Amniotic epithelial cell (primary cell): ENCODE measurements around the gene KANSL1.
A peak's percentile ranks its signal among the peaks of the same experiment; 100 is the strongest.

Experiments
- DNase-seq: peaks from one replicate; pipeline ENCODE4 v3.0.0-alpha.2; 2010; ENCODE audit warnings: low read depth

Gene KANSL1

GRCh38 chr17:46039592-46040186, 153.5 kb downstream of the KANSL1 start:
- DNase-seq: no peak

GRCh38 chr17:46038937-46039336, 154.3 kb downstream of the KANSL1 start:
- DNase-seq: no peak

GRCh38 chr17:46038414-46038813, 154.8 kb downstream of the KANSL1 start:
- DNase-seq: no peak

DNA sequence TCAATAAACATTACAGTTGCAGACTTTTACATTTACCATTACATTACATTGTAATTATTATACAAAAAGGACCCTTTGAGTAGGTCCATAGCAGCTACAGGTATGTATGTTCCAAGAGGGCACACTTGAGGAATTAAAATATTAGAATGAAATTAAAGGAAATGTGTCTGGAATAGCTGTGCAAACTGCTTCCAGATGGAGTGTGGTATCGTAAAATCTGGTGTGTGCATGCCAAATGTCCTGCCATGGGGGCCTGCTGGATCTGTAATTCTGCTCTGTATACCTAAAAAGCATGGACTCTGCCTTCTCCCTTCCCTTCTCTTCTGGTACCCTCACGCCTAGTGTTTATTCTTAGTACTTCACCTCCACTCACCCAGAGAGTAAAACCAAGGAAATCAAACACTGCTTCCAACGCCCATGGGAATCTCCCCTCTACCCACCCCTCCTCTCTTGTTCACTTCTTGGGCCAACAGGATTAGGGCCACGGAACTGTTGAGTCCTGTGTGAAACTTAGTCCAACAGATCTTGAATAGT, 155.4 kb downstream of the KANSL1 start:
- DNase-seq: no peak

GRCh38 chr17:46036491-46036890, 156.7 kb downstream of the KANSL1 start:
- no peak for DNase-seq

DNA sequence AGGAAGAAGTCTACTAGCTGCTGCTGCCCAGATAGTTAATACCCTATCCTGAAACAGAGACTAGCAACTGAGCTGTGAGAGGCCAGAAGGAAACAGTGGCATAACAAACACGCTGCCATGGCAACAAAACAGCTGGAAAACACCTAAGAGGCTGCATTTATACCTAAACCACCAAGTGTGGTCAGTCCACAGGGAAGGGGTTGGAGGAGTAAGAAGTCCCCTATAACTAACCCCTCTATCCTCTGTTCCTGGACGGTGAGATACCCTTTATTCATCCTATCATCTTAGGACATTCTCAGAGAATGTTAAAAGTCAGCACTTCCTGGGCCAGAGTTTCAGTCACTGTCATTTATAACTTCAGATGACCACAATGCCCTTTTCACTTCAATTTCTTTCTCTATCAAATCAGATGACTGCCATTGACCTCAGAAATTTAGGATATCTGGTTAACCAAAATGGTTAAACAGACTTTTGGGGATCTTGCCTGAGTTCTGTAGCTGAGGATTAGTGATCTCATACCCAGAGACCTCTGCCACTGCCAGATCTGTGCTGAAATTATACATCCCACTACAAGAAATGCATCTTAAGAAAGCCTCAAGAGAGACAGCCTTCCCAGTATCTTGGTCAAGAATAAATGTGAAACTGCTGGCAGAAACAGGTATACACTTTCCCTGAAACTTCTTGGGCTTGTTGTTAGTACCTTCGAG, 158.0 kb downstream of the KANSL1 start:
- DNase-seq: peak; percentile 19

- DNase-seq: no peak
Measured at GRCh38 chr17:46033392-46033791, 159.8 kb downstream of the KANSL1 start.

DNA sequence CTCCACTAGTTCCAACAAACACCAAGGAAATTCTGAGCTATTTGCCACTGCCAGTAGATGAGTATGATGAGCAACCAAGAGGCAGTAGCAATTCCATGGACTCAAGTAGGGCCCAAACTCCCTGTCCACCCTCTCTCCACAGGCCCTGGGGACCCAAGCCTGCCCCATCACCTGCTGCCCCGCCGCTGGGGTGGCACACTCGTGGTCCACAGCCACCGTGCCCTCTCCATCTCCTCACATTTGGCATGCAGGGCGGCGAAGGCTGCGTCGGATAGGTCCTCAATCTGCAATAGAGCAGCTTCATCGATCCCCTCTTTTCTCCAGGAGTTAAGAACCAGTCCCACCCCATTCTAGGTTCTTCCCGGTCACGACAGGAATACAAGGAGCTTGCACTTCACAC, 160.3 kb downstream of the KANSL1 start:
- DNase-seq: no peak

- DNase-seq: no peak
Measured at GRCh38 chr17:46031920-46032319, 161.3 kb downstream of the KANSL1 start.

DNA sequence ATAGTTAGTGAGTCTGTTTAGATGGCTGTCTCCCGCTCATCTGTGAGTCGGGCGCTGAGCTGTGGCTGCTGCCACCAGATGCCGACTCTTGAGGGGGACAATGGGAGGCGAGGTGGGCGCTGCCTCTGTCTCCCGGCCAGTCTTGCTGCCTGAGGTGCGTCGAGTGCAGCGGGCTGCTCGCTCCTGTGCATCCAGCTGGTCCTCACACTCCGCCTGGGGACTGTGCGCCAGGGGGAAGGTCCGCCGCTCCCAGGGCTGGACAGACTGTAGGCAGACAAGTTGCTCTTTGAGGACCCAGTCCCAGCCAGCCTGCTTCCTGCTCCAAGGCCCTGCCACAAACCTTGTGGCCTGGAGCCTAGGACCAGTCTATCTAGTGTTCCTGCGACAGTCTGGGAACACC, 161.8 kb downstream of the KANSL1 start:
- DNase-seq: no peak

DNA sequence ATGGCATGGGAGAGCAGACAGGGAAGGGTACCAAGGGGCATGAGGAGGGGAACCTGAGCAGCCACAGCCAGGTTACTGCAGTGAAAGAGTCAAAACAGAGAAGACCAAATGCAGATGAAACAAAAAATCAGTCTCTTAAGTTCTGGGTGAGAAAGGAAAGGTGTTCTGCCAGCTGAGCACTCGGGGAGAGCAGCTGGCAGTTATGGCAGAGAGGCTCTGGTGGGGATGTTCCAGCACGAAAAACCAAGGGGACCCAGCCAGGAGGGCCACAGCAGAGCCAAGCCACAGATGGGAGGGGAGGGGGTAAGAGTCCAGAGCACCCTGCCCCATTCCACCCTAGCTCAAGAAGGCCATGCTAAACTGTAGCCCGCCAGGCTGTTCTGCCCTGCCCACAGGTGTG, 162.5 kb downstream of the KANSL1 start:
- DNase-seq: no peak

GRCh38 chr17:46029627-46030026, 163.6 kb downstream of the KANSL1 start:
- no peak for DNase-seq

- DNase-seq: peak; percentile 13
Measured at GRCh38 chr17:46028981-46029565, 164.2 kb downstream of the KANSL1 start.

- no peak for DNase-seq
Measured at GRCh38 chr17:46028374-46028773, 164.9 kb downstream of the KANSL1 start.

GRCh38 chr17:46027976-46028325, 165.3 kb downstream of the KANSL1 start:
- no peak for DNase-seq

DNA sequence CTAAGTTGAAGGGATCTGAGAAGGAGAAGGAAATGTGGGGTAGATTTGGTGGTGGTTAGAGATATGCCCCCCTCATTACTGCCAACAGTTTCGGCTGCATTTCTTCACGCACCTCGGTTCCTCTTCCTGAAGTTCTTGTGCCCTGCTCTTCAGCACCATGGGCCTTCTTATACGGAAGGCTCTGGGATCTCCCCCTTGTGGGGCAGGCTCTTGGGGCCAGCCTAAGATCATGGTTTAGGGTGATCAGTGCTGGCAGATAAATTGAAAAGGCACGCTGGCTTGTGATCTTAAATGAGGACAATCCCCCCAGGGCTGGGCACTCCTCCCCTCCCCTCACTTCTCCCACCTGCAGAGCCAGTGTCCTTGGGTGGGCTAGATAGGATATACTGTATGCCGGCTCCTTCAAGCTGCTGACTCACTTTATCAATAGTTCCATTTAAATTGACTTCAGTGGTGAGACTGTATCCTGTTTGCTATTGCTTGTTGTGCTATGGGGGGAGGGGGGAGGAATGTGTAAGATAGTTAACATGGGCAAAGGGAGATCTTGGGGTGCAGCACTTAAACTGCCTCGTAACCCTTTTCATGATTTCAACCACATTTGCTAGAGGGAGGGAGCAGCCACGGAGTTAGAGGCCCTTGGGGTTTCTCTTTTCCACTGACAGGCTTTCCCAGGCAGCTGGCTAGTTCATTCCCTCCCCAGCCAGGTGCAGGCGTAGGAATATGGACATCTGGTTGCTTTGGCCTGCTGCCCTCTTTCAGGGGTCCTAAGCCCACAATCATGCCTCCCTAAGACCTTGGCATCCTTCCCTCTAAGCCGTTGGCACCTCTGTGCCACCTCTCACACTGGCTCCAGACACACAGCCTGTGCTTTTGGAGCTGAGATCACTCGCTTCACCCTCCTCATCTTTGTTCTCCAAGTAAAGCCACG, 165.9 kb downstream of the KANSL1 start:
- DNase-seq: no peak

DNA sequence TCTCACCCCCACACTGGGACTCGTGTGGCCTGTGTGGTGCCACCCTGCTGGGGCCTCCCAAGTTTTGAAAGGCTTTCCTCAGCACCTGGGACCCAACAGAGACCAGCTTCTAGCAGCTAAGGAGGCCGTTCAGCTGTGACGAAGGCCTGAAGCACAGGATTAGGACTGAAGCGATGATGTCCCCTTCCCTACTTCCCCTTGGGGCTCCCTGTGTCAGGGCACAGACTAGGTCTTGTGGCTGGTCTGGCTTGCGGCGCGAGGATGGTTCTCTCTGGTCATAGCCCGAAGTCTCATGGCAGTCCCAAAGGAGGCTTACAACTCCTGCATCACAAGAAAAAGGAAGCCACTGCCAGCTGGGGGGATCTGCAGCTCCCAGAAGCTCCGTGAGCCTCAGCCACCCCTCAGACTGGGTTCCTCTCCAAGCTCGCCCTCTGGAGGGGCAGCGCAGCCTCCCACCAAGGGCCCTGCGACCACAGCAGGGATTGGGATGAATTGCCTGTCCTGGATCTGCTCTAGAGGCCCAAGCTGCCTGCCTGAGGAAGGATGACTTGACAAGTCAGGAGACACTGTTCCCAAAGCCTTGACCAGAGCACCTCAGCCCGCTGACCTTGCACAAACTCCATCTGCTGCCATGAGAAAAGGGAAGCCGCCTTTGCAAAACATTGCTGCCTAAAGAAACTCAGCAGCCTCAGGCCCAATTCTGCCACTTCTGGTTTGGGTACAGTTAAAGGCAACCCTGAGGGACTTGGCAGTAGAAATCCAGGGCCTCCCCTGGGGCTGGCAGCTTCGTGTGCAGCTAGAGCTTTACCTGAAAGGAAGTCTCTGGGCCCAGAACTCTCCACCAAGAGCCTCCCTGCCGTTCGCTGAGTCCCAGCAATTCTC, 166.8 kb downstream of the KANSL1 start:
- no peak for DNase-seq

GRCh38 chr17:46025510-46026165, 167.6 kb downstream of the KANSL1 start:
- no peak for DNase-seq

- no peak for DNase-seq
Measured at GRCh38 chr17:46025060-46025459, 168.2 kb downstream of the KANSL1 start.

DNA sequence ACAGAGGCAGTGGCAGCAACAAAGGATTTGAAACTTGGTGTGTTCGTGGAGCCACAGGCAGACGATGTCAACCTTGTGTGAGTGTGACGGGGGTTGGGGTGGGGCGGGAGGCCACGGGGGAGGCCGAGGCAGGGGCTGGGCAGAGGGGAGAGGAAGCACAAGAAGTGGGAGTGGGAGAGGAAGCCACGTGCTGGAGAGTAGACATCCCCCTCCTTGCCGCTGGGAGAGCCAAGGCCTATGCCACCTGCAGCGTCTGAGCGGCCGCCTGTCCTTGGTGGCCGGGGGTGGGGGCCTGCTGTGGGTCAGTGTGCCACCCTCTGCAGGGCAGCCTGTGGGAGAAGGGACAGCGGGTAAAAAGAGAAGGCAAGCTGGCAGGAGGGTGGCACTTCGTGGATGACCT, 168.6 kb downstream of the KANSL1 start:
- no peak for DNase-seq
